Hematopoietic multipotent progenitor cell (in vitro differentiated cells): ENCODE data around the gene PPP1R36. TPM values are rescaled to one million over a fixed set of nuclear protein-coding genes. Genes with fewer than 3 reads are reported as not detected.

Experiments used
- small RNA-seq: library from RNA; depleted of rRNA; stranded (forward); fragments of <200 nt; gene quantifications from one replicate; pipeline ENCODE3, GENCODE V24; 2012
- total RNA-seq: library from RNA; depleted of rRNA; stranded (reverse); fragments of >200 nt; gene quantifications from one replicate; pipeline ENCODE4 v1.2.3, GENCODE V29; 2012

Gene PPP1R36
- total RNA-seq, 1 donor: not detected

Small RNA genes within 50 kb of the gene (small RNA-seq; reads per million reads assigned to genes)
- gene AL049869.4: not detected

Other genes starting within 250 kb of the PPP1R36 start
- gene MTHFD1, start 161.6 kb upstream of the PPP1R36 start, total RNA-seq: 34.7 TPM
- 0.27 TPM for gene AKAP5, start 84.5 kb upstream of the PPP1R36 start, total RNA-seq
- 8.3 TPM for gene ZBTB25, start 46.1 kb upstream of the PPP1R36 start, total RNA-seq
- 27.7 TPM for gene ZBTB1, start 45.2 kb upstream of the PPP1R36 start, total RNA-seq
- gene HSPA2, start 9.2 kb upstream of the PPP1R36 start, total RNA-seq: 5.1 TPM
- 0.27 TPM for gene PLEKHG3, start 154.5 kb downstream of the PPP1R36 start, total RNA-seq